GM19463 (cell line): Measurements from ENCODE around the gene MPP3.

Source experiments
- ATAC-seq: cut with Tn5 transposase; IDR thresholded peaks from one replicate; pipeline ENCODE4 v1.9.1; 2021; ENCODE audit warnings: mild to moderate bottlenecking, moderate library complexity; ENCODE audit not compliant: unreplicated experiment

Gene MPP3

DNA sequence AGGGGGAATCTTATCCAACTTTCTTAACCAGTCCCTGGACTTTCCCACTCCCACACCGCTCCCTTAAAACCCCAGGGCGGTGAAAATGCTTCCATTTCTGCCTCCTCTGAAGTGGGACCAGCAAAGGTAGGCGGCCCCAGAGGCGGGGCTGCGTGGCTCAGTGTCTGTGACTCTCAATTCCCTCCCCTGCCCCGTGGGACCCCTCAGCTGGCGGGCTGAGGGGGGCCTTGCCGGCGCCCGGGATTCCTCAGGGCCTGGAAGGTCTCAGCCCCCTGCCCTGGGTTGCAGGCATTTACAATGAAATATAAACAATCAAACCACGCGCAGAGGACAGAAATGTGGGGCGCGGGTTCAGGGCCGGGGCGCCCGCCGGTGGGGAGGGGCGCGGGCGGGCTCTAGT, 78.0 kb downstream of the MPP3 start:
- no peak for ATAC-seq

DNA sequence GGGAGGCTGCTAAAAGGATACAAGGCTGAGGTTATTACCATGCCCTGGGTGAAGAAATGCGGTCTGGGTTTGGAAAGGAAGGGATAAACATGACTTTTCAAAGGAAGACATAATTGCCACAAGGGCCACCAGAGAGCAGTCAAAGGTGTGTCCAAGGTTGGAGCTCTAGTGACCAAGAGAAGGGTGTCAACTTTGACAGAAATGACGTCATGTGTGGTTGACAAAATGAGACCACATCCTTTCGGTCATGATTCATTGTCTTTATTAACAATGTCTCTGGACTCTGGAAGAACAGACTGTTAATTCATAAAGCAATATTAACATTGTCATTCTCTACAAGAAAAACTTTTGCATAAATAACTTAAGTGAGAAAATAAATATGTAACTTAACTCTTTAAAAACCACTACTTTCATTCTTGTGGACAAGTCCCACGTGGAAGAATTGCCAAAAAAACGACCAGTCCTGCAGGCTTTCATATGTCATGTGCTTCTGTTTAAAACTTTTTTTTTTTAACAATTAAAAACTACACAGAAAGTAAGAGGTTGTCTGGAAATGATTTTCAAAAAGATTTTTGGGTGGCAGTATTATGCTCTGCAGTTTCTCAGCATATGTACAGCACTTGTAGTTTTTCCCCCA, 79.3 kb downstream of the MPP3 start:
- no peak for ATAC-seq
